Thyroid gland (tissue), 4 donors: Measurements from ENCODE around the gene NEUROD6.

ENCODE experiments used
- POLR2A ChIP-seq, 2 donors: fragments of 450-650 bp; IDR thresholded peaks; one replicate each; pipeline ENCODE4 v1.6.1; 2017; ENCODE audit warnings: antibody characterized with exemption in 2 of 2, mild to moderate bottlenecking in 2 of 2, moderate library complexity in 1 of 2
- TF ChIP-seq, protein P1 (sequence below), 6 experiments: fragments of 200-600 bp in 3 of 6; fragments of 450-650 bp in 3 of 6; sonication (generic) in 3 of 6; IDR thresholded peaks; one replicate each; pipeline ENCODE4 v1.5.1; 2016 to 2019; ENCODE audit warnings: antibody characterized with exemption in 6 of 6, mild to moderate bottlenecking in 2 of 6, inconsistent platforms in 1 of 6, moderate library complexity in 1 of 6

- TF ChIP-seq, protein P1, sequence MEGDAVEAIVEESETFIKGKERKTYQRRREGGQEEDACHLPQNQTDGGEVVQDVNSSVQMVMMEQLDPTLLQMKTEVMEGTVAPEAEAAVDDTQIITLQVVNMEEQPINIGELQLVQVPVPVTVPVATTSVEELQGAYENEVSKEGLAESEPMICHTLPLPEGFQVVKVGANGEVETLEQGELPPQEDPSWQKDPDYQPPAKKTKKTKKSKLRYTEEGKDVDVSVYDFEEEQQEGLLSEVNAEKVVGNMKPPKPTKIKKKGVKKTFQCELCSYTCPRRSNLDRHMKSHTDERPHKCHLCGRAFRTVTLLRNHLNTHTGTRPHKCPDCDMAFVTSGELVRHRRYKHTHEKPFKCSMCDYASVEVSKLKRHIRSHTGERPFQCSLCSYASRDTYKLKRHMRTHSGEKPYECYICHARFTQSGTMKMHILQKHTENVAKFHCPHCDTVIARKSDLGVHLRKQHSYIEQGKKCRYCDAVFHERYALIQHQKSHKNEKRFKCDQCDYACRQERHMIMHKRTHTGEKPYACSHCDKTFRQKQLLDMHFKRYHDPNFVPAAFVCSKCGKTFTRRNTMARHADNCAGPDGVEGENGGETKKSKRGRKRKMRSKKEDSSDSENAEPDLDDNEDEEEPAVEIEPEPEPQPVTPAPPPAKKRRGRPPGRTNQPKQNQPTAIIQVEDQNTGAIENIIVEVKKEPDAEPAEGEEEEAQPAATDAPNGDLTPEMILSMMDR (IDR thresholded peaks at IDR 0.05) = peak in 1 of 6 experiments; percentile 27
- no peak for TF ChIP-seq POLR2A (IDR thresholded peaks at IDR 0.05)
Observed at GRCh38 chr7:31373337-31374289, 33.1 kb upstream of the NEUROD6 start.
